VCaP (cell line): ENCODE measurements around the gene JAKMIP1.

Experiments
- H3K27ac ChIP-seq: fragments of 450-650 bp; 2 replicates; pipeline ENCODE4 v1.5.1; 2017
- TF ChIP-seq, protein P1 (sequence below): fragments of 450-650 bp; conservative IDR thresholded peaks from 2 replicates; pipeline ENCODE4 v1.5.1; 2017; ENCODE audit warnings: mild to moderate bottlenecking, moderate library complexity

Gene JAKMIP1

DNA sequence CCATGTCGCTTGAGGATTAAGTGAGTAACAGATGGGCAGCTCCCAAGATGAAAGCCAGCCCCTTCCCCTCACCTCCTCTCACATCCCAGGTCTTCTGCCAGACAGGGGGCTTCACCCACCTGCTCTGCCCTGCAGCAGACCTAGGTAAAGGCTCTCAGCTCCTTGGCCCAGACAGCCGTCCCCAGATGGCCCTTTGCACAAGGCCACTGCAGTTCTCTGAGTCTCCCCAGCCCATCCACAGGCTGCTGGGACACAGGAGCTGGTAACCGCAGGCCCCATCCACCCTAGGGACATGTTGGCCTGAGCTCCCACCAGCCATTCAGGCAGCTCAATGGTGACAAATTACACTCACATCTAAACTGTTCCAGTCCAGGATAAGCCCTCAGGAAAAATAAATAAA lies 197.4 kb downstream of the JAKMIP1 start:
- TF ChIP-seq, protein P1, sequence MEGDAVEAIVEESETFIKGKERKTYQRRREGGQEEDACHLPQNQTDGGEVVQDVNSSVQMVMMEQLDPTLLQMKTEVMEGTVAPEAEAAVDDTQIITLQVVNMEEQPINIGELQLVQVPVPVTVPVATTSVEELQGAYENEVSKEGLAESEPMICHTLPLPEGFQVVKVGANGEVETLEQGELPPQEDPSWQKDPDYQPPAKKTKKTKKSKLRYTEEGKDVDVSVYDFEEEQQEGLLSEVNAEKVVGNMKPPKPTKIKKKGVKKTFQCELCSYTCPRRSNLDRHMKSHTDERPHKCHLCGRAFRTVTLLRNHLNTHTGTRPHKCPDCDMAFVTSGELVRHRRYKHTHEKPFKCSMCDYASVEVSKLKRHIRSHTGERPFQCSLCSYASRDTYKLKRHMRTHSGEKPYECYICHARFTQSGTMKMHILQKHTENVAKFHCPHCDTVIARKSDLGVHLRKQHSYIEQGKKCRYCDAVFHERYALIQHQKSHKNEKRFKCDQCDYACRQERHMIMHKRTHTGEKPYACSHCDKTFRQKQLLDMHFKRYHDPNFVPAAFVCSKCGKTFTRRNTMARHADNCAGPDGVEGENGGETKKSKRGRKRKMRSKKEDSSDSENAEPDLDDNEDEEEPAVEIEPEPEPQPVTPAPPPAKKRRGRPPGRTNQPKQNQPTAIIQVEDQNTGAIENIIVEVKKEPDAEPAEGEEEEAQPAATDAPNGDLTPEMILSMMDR, result no peak
- H3K27ac ChIP-seq, result no peak overlapping the region

DNA sequence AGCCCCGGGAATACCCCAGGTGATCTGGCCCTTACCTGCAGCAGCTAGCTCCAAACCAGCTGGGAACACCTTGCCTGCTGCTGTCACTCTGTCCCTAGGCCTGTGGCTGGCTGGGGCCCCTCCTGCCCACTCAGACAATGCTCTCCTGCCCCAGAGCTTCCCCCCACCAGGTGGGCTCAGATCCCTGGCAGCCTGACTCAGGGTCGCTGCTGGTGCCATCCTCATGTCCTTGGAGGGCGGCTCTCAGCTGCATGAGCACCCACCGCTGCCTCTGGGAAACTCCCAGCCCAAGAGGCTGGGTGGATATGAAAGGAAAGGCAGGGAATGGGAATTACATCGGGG lies 197.9 kb downstream of the JAKMIP1 start:
- TF ChIP-seq, protein P1, result no peak
- peak overlapping the region; percentile 36; the same call in 1 of the 2 replicates for H3K27ac ChIP-seq

DNA sequence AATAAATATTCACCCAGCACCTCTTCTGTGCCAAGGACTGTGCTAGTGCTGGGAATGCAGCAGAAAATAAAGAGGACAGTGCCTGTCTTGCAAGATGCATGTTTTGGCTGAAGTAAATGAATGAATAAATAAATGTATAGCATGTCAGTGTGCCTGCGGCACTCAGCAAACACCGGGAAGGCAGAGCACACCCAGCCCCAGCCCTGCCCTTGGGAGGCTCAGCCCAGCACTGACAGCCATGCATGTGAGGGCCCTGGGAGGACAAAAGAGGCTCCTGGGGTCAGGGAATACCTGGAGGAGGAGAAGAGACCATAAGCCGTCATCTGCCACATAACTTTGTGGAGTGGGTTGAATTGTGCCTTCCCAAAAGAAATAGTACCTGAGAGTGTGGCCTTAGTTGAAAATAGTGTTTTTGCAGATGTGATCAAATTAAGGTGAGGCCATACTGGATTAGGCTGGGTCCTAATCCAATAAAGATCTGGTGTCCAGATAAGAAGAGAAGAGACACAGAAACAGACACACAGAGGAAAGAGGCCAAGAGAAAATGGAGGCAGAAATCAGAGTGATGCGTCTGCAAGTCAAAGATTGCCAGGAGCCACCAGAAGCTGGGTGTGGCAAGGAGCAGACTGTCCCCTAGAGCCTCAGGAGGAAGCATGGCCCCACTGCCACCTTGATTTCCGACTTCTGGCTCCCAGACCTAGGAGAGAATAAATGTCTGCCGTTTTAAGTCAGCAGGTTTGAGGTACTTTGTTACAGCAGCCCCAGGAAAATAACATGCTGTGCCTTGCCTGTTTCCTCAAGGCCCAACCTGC lies 198.5 kb downstream of the JAKMIP1 start:
- H3K27ac ChIP-seq, result peak overlapping the region; percentile 36; the same call in 1 of the 2 replicates
- TF ChIP-seq, protein P1, result no peak

DNA sequence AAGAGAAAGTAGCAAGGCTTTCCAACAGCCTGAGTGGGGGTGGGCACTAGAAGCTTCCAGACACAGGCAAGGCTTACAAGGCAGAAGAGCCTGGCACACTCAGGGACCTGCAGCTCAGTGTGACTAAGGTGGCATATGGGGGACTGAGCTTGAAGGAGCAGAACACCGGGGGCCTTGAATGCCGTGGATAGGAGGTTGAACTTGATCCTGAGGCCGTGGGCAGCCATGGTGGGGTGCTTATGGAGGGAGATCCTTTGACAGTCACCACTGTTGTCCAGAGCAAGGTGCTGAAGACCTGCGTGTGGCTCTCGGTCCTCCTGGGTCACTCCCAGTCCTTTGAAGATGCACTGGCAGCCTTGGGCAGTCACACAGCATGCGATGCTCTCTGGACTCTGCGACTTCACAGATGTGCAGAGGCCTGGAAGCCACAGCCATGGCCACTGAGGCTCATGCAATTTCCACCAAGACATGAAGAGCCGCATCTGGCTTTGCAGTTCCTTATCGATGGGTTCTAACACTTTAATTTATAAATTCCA lies 200.5 kb downstream of the JAKMIP1 start:
- TF ChIP-seq, protein P1, result no peak

DNA sequence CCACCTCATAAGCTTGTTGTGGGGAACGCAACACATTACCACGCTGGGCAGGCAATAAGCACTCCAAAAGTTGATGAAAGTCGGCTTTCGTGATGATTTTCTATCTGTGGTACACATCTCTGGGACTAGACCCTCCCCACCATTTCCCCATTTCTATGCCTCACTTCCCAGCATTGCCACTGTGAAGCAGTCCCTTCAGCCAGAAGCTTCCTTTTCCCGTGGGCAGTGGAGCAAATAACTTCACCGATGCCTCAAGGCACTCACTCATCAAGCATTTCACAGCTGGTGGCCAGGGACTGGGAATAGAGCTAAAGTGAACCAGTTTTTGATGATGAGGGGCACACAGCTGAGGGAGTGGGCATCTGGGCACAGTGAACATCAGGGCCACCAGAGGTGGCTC lies 201.0 kb downstream of the JAKMIP1 start:
- TF ChIP-seq, protein P1, result no peak
- no peak overlapping the region for H3K27ac ChIP-seq

More for the DNA sequence above, 200.5 kb downstream of the JAKMIP1 start:
- no peak overlapping the region for H3K27ac ChIP-seq

DNA sequence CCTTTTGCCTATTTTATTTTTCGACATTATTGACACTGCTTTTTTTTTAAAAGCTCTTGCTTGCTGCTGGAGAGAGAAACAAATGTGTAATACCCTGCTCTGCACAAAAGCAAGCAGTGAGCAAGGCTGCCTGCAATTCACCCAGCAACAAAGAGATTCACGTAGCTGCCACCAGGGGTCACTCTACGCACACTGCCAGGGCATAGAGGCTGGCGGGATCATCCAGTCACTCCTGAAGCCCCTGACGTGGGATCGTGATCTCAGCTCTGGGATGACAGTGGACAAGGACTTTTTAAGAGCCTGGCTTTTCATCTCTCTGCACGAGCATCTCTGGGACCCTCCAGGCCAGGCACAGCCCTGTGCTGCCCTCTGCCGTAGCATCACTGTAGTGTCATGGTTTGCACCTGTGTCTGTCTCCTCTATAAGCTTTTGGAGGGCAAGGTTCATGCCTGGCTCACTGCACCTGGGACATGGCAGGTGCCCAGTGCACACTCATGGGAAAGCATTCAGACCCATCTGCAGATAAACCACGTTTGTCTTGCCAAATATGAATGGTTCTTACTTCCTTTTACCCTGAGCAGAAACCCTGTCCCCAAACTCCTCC lies 201.9 kb downstream of the JAKMIP1 start:
- H3K27ac ChIP-seq, result no peak overlapping the region
- TF ChIP-seq, protein P1, result peak; percentile 98

DNA sequence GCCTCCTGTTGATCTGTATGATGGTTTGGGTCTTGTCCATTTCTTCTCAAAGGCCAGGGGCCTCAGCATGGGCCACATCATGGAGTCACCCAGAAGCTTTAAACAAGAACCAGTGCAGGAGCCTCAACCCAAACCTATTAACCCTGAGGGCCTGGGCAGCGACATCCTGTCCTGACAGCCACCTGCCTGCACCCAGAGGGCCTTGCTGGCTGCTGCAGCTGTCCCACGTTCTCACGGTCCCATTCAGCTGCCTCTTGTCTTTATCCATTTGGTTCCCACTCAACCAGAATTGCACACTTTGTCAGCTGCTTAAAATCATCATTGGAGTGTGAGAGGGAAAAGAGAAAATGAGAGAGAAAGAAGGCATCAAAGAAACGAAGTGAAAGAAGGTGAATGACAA lies 203.7 kb downstream of the JAKMIP1 start:
- H3K27ac ChIP-seq, result no peak overlapping the region
- TF ChIP-seq, protein P1, result no peak
